Heart left ventricle (tissue), 13 donors: Measurements from ENCODE around the gene SLC35D1.

Experiments
- CTCF ChIP-seq, 12 donors: fragments of 200-600 bp; sonication (generic) in 4 of 12; IDR thresholded peaks; one replicate each; pipeline versions ENCODE4 v1.5.0 to v1.8.0; 2018 to 2022; ENCODE audit warnings: antibody characterized with exemption in 12 of 12, mild to moderate bottlenecking in 5 of 12
- POLR2A ChIP-seq, 2 donors: fragments of 450-650 bp; IDR thresholded peaks; one replicate each; pipeline ENCODE4 v1.6.1; 2017; ENCODE audit warnings: antibody characterized with exemption in 2 of 2, mild to moderate bottlenecking in 2 of 2, moderate library complexity in 2 of 2
- donor health status: ischemic (EF 13 %, LVEDD 7.1; RV severe dilation, severe dysfunction).
- donor health status: DM: no; HTN: yes; CAD: no.
- donor health status: DM: no; HTN: no; CAD: no.
- donor health status: ischemic (EF 25% LVEDD 6.9; RV normal size, moderate dysfunction).
- donor health status: ischemic (EF 25% LVEDD 5.7; RV mildly dilated, moderate dysfunction).
- donor health status: ischemic (EF 35%, LVEDD 5.7; RV mildly dilated, moderate dysfunction).
- donor health status: nonischemic (EF 11% LVEDD 7.7; RV severe dilation, severe dysfunction).
- donor health status: DM: yes; HTN: yes; CAD: no.
- donor health status: PGD.
- donor health status: ischemic (EF 29% LVEDD 5.4; RV normal size, mild dysfunction).
- donor health status: nonischemic (EF 23%, LVEDD 6.1; RV moderate dilation, normal function).

- no peak for TF ChIP-seq CTCF (IDR thresholded peaks at IDR 0.05)
- no peak for TF ChIP-seq POLR2A (IDR thresholded peaks at IDR 0.05)
Measured at GRCh38 chr1:67058242-67058641, 4.3 kb upstream of the SLC35D1 start.
